Gastroesophageal sphincter (tissue), 4 donors: ENCODE results near the gene TBL3. TPM values are rescaled to one million over a fixed set of nuclear protein-coding genes. Genes with fewer than 3 reads are reported as not detected.
A peak's percentile ranks its signal among the peaks of the same experiment; 100 is the strongest.

Experiments used
- ATAC-seq: fragments of 150-250 bp; one replicate; pipeline ENCODE4 v1.9.1; 2016; ENCODE audit warnings: mild to moderate bottlenecking, moderate library complexity
- H3K27ac ChIP-seq, 4 donors: fragments of 200-600 bp; sonication (generic) in 3 of 4; 1 replicate in 3 of 4; 2 replicates in 1 of 4; pipeline ENCODE4 v1.5.1; 2016 to 2019
- H3K27me3 ChIP-seq: fragments of 200-600 bp; sonication (generic); one replicate; pipeline ENCODE4 v1.5.1; 2019
- H3K36me3 ChIP-seq, 2 donors: fragments of 200-600 bp; sonication (generic); one replicate each; pipeline ENCODE4 v1.5.1; 2019; ENCODE audit warnings: control low read depth in 1 of 2
- H3K4me1 ChIP-seq, 3 donors: fragments of 200-600 bp; sonication (generic); 1 replicate in 2 of 3; 2 replicates in 1 of 3; pipeline ENCODE4 v1.5.1; 2016 to 2019; ENCODE audit warnings: control low read depth in 2 of 3
- H3K4me3 ChIP-seq, 2 donors: fragments of 200-600 bp; sonication (generic); one replicate each; pipeline ENCODE4 v1.5.1; 2019; ENCODE audit warnings: mild to moderate bottlenecking in 1 of 2, moderate library complexity in 1 of 2
- H3K9me3 ChIP-seq, 3 donors: fragments of 200-600 bp; sonication (generic); one replicate each; pipeline ENCODE4 v1.5.1; 2017 to 2019; ENCODE audit warnings: control low read depth in 2 of 3
- EP300 ChIP-seq: sonication (generic); formaldehyde crosslinking; IDR thresholded peaks from one replicate; pipeline ENCODE4 v1.6.1; 2017; ENCODE audit warnings: antibody characterized with exemption, mild to moderate bottlenecking
- POLR2A ChIP-seq, 2 donors: fragments of 450-650 bp; IDR thresholded peaks; one replicate each; pipeline ENCODE4 v1.6.1; 2017; ENCODE audit warnings: antibody characterized with exemption in 2 of 2, mild to moderate bottlenecking in 2 of 2, moderate library complexity in 1 of 2
- POLR2AphosphoS5 ChIP-seq: sonication (generic); formaldehyde crosslinking; IDR thresholded peaks from one replicate; pipeline ENCODE4 v1.6.1; 2017; ENCODE audit warnings: antibody characterized with exemption
- WGBS, 2 donors: methylation state at CpG; one replicate each; pipeline ENCODE4 v1.1.5; 2018; ENCODE audit warnings: low coverage in 1 of 2; 5-methylcytosine and 5-hydroxymethylcytosine counted together
- total RNA-seq, 4 donors: library from RNA; depleted of rRNA; stranded (reverse); fragments of >200 nt; gene quantifications; one replicate each; pipeline ENCODE4 v1.1.0, GENCODE V29; 2016
- TF ChIP-seq, protein P1 (sequence below), 4 experiments: fragments of 200-600 bp in 2 of 4; fragments of 450-650 bp in 2 of 4; sonication (generic) in 1 of 4; IDR thresholded peaks; one replicate each; pipeline ENCODE4 v1.5.1; 2017 to 2019; ENCODE audit warnings: antibody characterized with exemption in 4 of 4, mild to moderate bottlenecking in 2 of 4, moderate library complexity in 2 of 4

TBL3 gene
- total RNA-seq, 4 donors from 2014 or later, result 26.7 to 38.6 (median 33.2) TPM

DNA sequence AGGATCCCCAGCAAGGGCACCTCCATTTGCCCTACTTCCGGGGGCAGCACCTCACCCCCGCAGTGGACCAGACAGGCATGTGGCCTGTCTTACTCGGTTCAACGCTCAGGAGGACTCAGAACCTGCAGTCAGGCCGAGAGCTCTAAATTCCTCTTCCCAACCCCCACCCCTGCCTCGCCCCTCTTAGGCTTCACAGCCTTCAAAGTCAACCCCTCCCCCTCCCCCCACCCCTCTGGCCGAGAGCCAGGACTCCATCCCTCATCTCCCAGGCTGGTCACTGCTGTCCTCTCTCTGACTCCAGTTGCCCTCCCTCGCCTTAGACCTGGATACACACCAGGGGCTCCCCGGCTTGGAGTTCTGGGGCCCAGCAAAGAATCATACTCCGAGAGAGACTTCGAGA, 45.6 kb upstream of the TBL3 start:
- H3K36me3 ChIP-seq, result no peaks in the 10 kb centered on the region
- no peak for TF ChIP-seq EP300
- no peak for TF ChIP-seq POLR2AphosphoS5
- TF ChIP-seq, protein P1, sequence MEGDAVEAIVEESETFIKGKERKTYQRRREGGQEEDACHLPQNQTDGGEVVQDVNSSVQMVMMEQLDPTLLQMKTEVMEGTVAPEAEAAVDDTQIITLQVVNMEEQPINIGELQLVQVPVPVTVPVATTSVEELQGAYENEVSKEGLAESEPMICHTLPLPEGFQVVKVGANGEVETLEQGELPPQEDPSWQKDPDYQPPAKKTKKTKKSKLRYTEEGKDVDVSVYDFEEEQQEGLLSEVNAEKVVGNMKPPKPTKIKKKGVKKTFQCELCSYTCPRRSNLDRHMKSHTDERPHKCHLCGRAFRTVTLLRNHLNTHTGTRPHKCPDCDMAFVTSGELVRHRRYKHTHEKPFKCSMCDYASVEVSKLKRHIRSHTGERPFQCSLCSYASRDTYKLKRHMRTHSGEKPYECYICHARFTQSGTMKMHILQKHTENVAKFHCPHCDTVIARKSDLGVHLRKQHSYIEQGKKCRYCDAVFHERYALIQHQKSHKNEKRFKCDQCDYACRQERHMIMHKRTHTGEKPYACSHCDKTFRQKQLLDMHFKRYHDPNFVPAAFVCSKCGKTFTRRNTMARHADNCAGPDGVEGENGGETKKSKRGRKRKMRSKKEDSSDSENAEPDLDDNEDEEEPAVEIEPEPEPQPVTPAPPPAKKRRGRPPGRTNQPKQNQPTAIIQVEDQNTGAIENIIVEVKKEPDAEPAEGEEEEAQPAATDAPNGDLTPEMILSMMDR (IDR thresholded peaks at IDR 0.05), result no peak
- no peak for TF ChIP-seq POLR2A (IDR thresholded peaks at IDR 0.05)
- H3K4me3 ChIP-seq, result no peak overlapping the region
- no peak overlapping the region for H3K27ac ChIP-seq
- no peaks in the 10 kb centered on the region for H3K9me3 ChIP-seq
- ATAC-seq, result no peak
- peaks cover 0 to 27% (median 14%) of the 10 kb centered on the region in 3 donors for H3K4me1 ChIP-seq
- WGBS, 2 donors, result 30 to 61% methylated on average over 2 to 6 of the region's 11 CpGs
- H3K27me3 ChIP-seq, result peaks cover 45% of the 10 kb centered on the region

DNA sequence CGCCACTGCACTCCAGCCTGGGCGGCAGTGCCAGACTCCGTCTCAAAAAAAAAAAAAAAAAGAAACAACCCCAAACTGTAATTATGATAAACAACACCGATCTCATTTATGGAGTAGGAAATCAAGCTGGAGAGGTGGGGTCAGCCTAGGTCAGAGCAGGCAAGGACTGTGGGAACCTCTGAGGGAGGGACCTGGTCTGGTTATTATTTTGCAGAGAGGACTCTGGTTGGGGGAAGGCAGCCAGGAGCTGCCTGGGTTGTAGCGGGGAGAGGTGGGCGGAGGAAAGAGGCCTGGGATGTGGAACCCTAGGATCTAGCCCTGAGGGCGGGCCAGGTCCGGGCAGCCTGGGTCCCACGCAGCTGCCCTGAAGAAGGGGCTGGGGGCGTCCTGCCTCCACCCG, 42.7 kb upstream of the TBL3 start:
- peaks cover 0 to 16% (median 7%) of the 10 kb centered on the region in 3 donors for H3K4me1 ChIP-seq
- no peaks in the 10 kb centered on the region for H3K36me3 ChIP-seq
- H3K9me3 ChIP-seq, result no peaks in the 10 kb centered on the region
- peak overlapping the region; percentile 51 to 89 (median 84) for H3K27ac ChIP-seq
- TF ChIP-seq POLR2AphosphoS5, result no peak
- no peak for TF ChIP-seq EP300
- TF ChIP-seq, protein P1 (IDR thresholded peaks at IDR 0.05), result no peak
- TF ChIP-seq POLR2A (IDR thresholded peaks at IDR 0.05), result no peak
- WGBS, 2 donors, result 4 to 5% methylated on average over 3 to 7 of the region's 11 CpGs
- peak; percentile 58 for ATAC-seq
- H3K27me3 ChIP-seq, result peaks cover 39% of the 10 kb centered on the region
- H3K4me3 ChIP-seq, result peak overlapping the region; percentile 56 to 71

DNA sequence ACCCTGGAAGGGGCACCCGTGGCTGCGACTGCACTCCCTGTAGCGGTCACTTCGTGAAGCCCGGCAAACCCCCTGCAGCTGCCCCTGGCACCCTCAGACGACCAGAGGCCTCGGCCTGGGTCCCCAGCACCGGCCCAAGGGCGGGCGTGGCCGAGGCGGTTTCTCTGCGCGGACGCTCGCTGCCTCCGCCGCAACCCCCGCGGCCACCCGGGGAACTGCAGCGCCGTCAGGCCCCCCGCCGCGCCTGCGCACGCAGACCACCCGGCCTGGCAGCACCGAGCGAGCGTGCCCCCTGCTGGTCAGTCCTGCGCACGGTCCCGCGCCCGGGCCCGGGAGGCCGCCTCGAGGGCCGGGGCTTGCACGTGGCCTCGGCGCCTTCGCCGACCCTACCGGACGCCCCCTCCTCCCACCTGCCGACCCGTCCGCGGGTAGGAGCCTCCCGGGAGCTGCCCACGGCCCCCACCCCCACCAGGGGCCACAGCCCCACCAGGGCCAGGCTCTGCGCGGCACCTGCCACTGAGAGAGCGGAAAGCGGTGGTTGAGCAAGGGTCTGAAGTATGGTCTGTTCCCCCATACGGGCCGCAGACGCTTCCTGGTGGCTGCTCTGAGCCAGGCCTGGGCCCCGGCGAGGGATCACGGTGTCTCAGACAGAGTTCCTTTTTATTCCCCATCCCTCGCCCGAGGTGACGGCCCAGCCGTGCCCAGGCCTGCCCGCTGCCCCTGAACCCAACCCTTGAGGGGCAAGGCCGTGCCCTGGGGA, 42.1 kb upstream of the TBL3 start:
- H3K9me3 ChIP-seq, result no peaks in the 10 kb centered on the region
- TF ChIP-seq, protein P1 (IDR thresholded peaks at IDR 0.05), result peak in 3 of 4 experiments; percentile 100
- TF ChIP-seq POLR2A (IDR thresholded peaks at IDR 0.05), result no peak
- no peak for TF ChIP-seq POLR2AphosphoS5
- TF ChIP-seq EP300, result no peak
- H3K4me3 ChIP-seq, result peak overlapping the region; percentile 56 to 71
- H3K4me1 ChIP-seq, result peaks cover 0 to 16% (median 7%) of the 10 kb centered on the region in 3 donors
- H3K27me3 ChIP-seq, result peaks cover 32% of the 10 kb centered on the region
- 2% methylated on average over 9 of the region's 70 CpGs; no CpG with 5 or more reads in 1 of the 2 donors for WGBS, 2 donors
- H3K27ac ChIP-seq, result peak overlapping the region; percentile 51 to 89 (median 84)
- H3K36me3 ChIP-seq, result no peaks in the 10 kb centered on the region
- ATAC-seq, result peak; percentile 94

DNA sequence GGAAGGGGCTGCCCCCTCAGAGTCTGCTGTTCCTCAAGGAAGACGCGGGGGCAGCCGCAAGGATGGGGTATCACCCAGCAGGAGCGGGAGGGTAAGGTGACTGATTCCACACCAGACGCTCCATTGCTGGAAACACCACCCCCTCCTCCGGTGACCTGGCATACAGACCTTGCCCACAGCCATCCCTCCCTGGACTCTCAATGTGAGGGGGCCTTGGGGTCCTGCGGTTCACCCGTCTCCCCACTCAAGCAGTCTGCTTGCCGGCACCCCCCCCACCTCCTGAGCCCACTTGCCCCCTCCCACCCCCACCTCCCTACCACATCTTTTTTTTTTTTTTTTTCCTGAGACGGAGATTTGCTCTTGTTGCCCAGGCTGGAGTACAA, 41.5 kb upstream of the TBL3 start:
- TF ChIP-seq EP300, result no peak
- TF ChIP-seq POLR2AphosphoS5, result no peak
- no peak for TF ChIP-seq POLR2A (IDR thresholded peaks at IDR 0.05)
- TF ChIP-seq, protein P1 (IDR thresholded peaks at IDR 0.05), result no peak
- no peak overlapping the region for H3K4me3 ChIP-seq
- no peak overlapping the region for H3K27ac ChIP-seq
- no peaks in the 10 kb centered on the region for H3K36me3 ChIP-seq
- peaks cover 0 to 16% (median 7%) of the 10 kb centered on the region in 3 donors for H3K4me1 ChIP-seq
- ATAC-seq, result no peak
- H3K9me3 ChIP-seq, result no peaks in the 10 kb centered on the region
- H3K27me3 ChIP-seq, result peaks cover 28% of the 10 kb centered on the region
- 67 to 84% methylated on average over 4 to 6 of the region's 10 CpGs for WGBS, 2 donors
